ENCODE measurements around the gene USB1. TPM values are rescaled to one million over a fixed set of nuclear protein-coding genes. Genes with fewer than 3 reads are reported as not detected.
"Not testable (repeated sequence)": the region's sequence is repeated elsewhere in the genome, so short reads cannot be mapped to it uniquely, and the experiment has no call there.

Gene USB1
- polyA plus RNA-seq, 4 donors: 20.8 to 30.1 (median 22.0) TPM

- DNase-seq (ENCODE audit: low read depth in 4 of 4, low spot score in 2 of 4): no peak
Measured at GRCh38 chr16:57993897-57994296, 7.3 kb upstream of the USB1 start.

GRCh38 chr16:57994361-57994760 lies 6.8 kb upstream of the USB1 start:
- DNase-seq (ENCODE audit: low read depth in 4 of 4, low spot score in 2 of 4): no peak

GRCh38 chr16:57994778-57995177 lies 6.4 kb upstream of the USB1 start:
- no peak for DNase-seq (ENCODE audit: low read depth in 4 of 4, low spot score in 2 of 4)

- DNase-seq (ENCODE audit: low read depth in 4 of 4, low spot score in 2 of 4): no peak
Measured at GRCh38 chr16:57995721-57996405, 5.3 kb upstream of the USB1 start.

- no peak for DNase-seq (ENCODE audit: low read depth in 4 of 4, low spot score in 2 of 4)
Measured at GRCh38 chr16:57996406-57997175, 4.6 kb upstream of the USB1 start.

GRCh38 chr16:57997176-57997527 lies 4.1 kb upstream of the USB1 start:
- DNase-seq (ENCODE audit: low read depth in 4 of 4, low spot score in 2 of 4): no peak

- no peak for DNase-seq (ENCODE audit: low read depth in 4 of 4, low spot score in 2 of 4)
Measured at GRCh38 chr16:57997528-57998265, 3.5 kb upstream of the USB1 start.

GRCh38 chr16:57998486-57998885 lies 2.7 kb upstream of the USB1 start:
- no peak for DNase-seq (ENCODE audit: low read depth in 4 of 4, low spot score in 2 of 4)

- DNase-seq (ENCODE audit: low read depth in 4 of 4, low spot score in 2 of 4): no peak
Measured at GRCh38 chr16:57998992-57999365, 2.2 kb upstream of the USB1 start.

- DNase-seq (ENCODE audit: low read depth in 4 of 4, low spot score in 2 of 4): no peak
Measured at GRCh38 chr16:57999366-57999970, 1.7 kb upstream of the USB1 start.

- no peak for DNase-seq (ENCODE audit: low read depth in 4 of 4, low spot score in 2 of 4)
Measured at GRCh38 chr16:57999971-58000705, 1.1 kb upstream of the USB1 start, which contains the start of gene ZNF319. TSS of gene ZNF319 (minus strand) at chr16:58000672. CDS start at chr16:57998265, 2,407 bp downstream.

GRCh38 chr16:58001781-58002415 lies 691 bp downstream of the USB1 start:
- no peak for DNase-seq (ENCODE audit: low read depth in 4 of 4, low spot score in 2 of 4)

GRCh38 chr16:58002416-58002800 lies 1.2 kb downstream of the USB1 start:
- DNase-seq (ENCODE audit: low read depth in 4 of 4, low spot score in 2 of 4): no peak

- no peak for DNase-seq (ENCODE audit: low read depth in 4 of 4, low spot score in 2 of 4)
Measured at GRCh38 chr16:58002936-58003335, 1.7 kb downstream of the USB1 start.

GRCh38 chr16:58004736-58005135 lies 3.5 kb downstream of the USB1 start:
- DNase-seq (ENCODE audit: low read depth in 4 of 4, low spot score in 2 of 4): not testable (repeated sequence)

GRCh38 chr16:58009856-58010416 lies 8.7 kb downstream of the USB1 start:
- DNase-seq (ENCODE audit: low read depth in 4 of 4, low spot score in 2 of 4): no peak

GRCh38 chr16:58010886-58011285 lies 9.7 kb downstream of the USB1 start:
- DNase-seq (ENCODE audit: low read depth in 4 of 4, low spot score in 2 of 4): no peak

GRCh38 chr16:58011652-58012051 lies 10.4 kb downstream of the USB1 start:
- DNase-seq (ENCODE audit: low read depth in 4 of 4, low spot score in 2 of 4): no peak

- no peak for DNase-seq (ENCODE audit: low read depth in 4 of 4, low spot score in 2 of 4)
Measured at GRCh38 chr16:58012481-58012880, 11.3 kb downstream of the USB1 start.
